ENCODE measurements around the gene WDFY1.

The WDFY1 gene

GRCh38 chr2:223888251-223888650, 56.9 kb downstream of the WDFY1 start:
- Histone ChIP-seq H3K79me2 (peaks cover 5% of the 10 kb centered on the region), H3K9ac (no peak overlapping the region), H3K36me3 (ENCODE audit: control insufficient read depth, insufficient read depth, low read length) (no peaks in the 10 kb centered on the region), H3K27ac (no peak overlapping the region), H3K4me2 (ENCODE audit: low read length) (no peak overlapping the region), H2AFZ (no peak overlapping the region), H3K4me3 (ENCODE audit: low read depth, low read length) (no peak overlapping the region), H3K9me3 (ENCODE audit: control insufficient read depth, low read length) (no peaks in the 10 kb centered on the region), H3K27me3 (ENCODE audit: control insufficient read depth, insufficient read depth, low read length) (no peaks in the 10 kb centered on the region), H3K4me1 (no peaks in the 10 kb centered on the region)
- TF ChIP-seq CTCF (IDR thresholded peaks at IDR 0.05) = no peak

- Histone ChIP-seq H3K27ac (no peak overlapping the region), H3K4me1 (no peaks in the 10 kb centered on the region), H2AFZ (no peak overlapping the region), H3K4me3 (ENCODE audit: low read depth, low read length) (no peak overlapping the region), H3K9me3 (ENCODE audit: control insufficient read depth, low read length) (no peaks in the 10 kb centered on the region), H3K4me2 (ENCODE audit: low read length) (no peak overlapping the region), H3K36me3 (ENCODE audit: control insufficient read depth, insufficient read depth, low read length) (no peaks in the 10 kb centered on the region), H3K79me2 (peaks cover 5% of the 10 kb centered on the region), H3K27me3 (ENCODE audit: control insufficient read depth, insufficient read depth, low read length) (no peaks in the 10 kb centered on the region), H3K9ac (no peak overlapping the region)
- no peak for TF ChIP-seq CTCF (IDR thresholded peaks at IDR 0.05)
These were observed 58.0 kb downstream of the WDFY1 start for GRCh38 chr2:223887127-223887526.

- Histone ChIP-seq H2AFZ (no peak overlapping the region), H3K27ac (no peak overlapping the region), H3K4me1 (no peaks in the 10 kb centered on the region), H3K36me3 (ENCODE audit: control insufficient read depth, insufficient read depth, low read length) (no peaks in the 10 kb centered on the region), H3K79me2 (peaks cover 5% of the 10 kb centered on the region), H3K4me2 (ENCODE audit: low read length) (no peak overlapping the region), H3K4me3 (ENCODE audit: low read depth, low read length) (no peak overlapping the region), H3K9ac (no peak overlapping the region), H3K27me3 (ENCODE audit: control insufficient read depth, insufficient read depth, low read length) (no peaks in the 10 kb centered on the region), H3K9me3 (ENCODE audit: control insufficient read depth, low read length) (no peaks in the 10 kb centered on the region)
- TF ChIP-seq CTCF (IDR thresholded peaks at IDR 0.05) = no peak
These were observed 58.4 kb downstream of the WDFY1 start for GRCh38 chr2:223886726-223887125.

- TF ChIP-seq CTCF (IDR thresholded peaks at IDR 0.05) = no peak
- H3K4me2 ChIP-seq (ENCODE audit: low read length) = no peak overlapping the region
- peaks cover 3% of the 10 kb centered on the region for H3K4me1 ChIP-seq
- H3K9ac ChIP-seq = no peak overlapping the region
- no peak overlapping the region for H3K27ac ChIP-seq
- no peaks in the 10 kb centered on the region for H3K9me3 ChIP-seq (ENCODE audit: control insufficient read depth, low read length)
- H3K79me2 ChIP-seq = peaks cover 4% of the 10 kb centered on the region
- no peaks in the 10 kb centered on the region for H3K36me3 ChIP-seq (ENCODE audit: control insufficient read depth, insufficient read depth, low read length)
- no peak overlapping the region for H3K4me3 ChIP-seq (ENCODE audit: low read depth, low read length)
- H3K27me3 ChIP-seq (ENCODE audit: control insufficient read depth, insufficient read depth, low read length) = no peaks in the 10 kb centered on the region
- H2AFZ ChIP-seq = no peak overlapping the region
These were observed 60.7 kb downstream of the WDFY1 start for GRCh38 chr2:223884399-223884798.

GRCh38 chr2:223882715-223883114, 62.4 kb downstream of the WDFY1 start:
- no peak for TF ChIP-seq CTCF (IDR thresholded peaks at IDR 0.05)
- Histone ChIP-seq H3K4me3 (ENCODE audit: low read depth, low read length) (no peak overlapping the region), H3K9me3 (ENCODE audit: control insufficient read depth, low read length) (no peaks in the 10 kb centered on the region), H3K27ac (no peak overlapping the region), H3K9ac (no peak overlapping the region), H2AFZ (no peak overlapping the region), H3K27me3 (ENCODE audit: control insufficient read depth, insufficient read depth, low read length) (no peaks in the 10 kb centered on the region), H3K4me2 (ENCODE audit: low read length) (no peak overlapping the region), H3K36me3 (ENCODE audit: control insufficient read depth, insufficient read depth, low read length) (no peaks in the 10 kb centered on the region), H3K4me1 (peaks cover 3% of the 10 kb centered on the region), H3K79me2 (no peaks in the 10 kb centered on the region)

All from parathyroid adenoma (tissue), 2 donors.